NCI-H2227 (cell line): ENCODE measurements around the gene ATRAID.

Experiments
- DNase-seq: peaks from one replicate; lab custom pipeline; 2025; ENCODE audit not compliant: unreplicated experiment; lab: John Stamatoyannopoulos, UW

The ATRAID gene

GRCh38 chr2:27219091-27219490 lies 7.2 kb downstream of the ATRAID start:
- DNase-seq: no peak

GRCh38 chr2:27220091-27220490 lies 8.2 kb downstream of the ATRAID start:
- no peak for DNase-seq

GRCh38 chr2:27221166-27221565 lies 9.3 kb downstream of the ATRAID start:
- no peak for DNase-seq

- no peak for DNase-seq
These were observed 10.6 kb downstream of the ATRAID start for GRCh38 chr2:27222407-27222806.

- DNase-seq: no peak
These were observed 11.6 kb downstream of the ATRAID start for GRCh38 chr2:27223416-27223815.

- DNase-seq: no peak
These were observed 13.7 kb downstream of the ATRAID start for GRCh38 chr2:27225526-27225925.

GRCh38 chr2:27227501-27227900 lies 15.7 kb downstream of the ATRAID start:
- no peak for DNase-seq

GRCh38 chr2:27231921-27232320 lies 20.1 kb downstream of the ATRAID start:
- no peak for DNase-seq

- no peak for DNase-seq
These were observed 21.5 kb downstream of the ATRAID start for GRCh38 chr2:27233341-27233740.

GRCh38 chr2:27236136-27236535 lies 24.3 kb downstream of the ATRAID start:
- no peak for DNase-seq

- DNase-seq: no peak
These were observed 24.8 kb downstream of the ATRAID start for GRCh38 chr2:27236626-27237025.

GRCh38 chr2:27237341-27237945 lies 25.6 kb downstream of the ATRAID start:
- DNase-seq: no peak

GRCh38 chr2:27238976-27239375 lies 27.1 kb downstream of the ATRAID start:
- no peak for DNase-seq

- no peak for DNase-seq
These were observed 28.6 kb downstream of the ATRAID start for GRCh38 chr2:27240406-27240805.

- DNase-seq: no peak
These were observed 30.1 kb downstream of the ATRAID start for GRCh38 chr2:27241761-27242613.

GRCh38 chr2:27242614-27242951 lies 30.7 kb downstream of the ATRAID start:
- DNase-seq: no peak

- no peak for DNase-seq
These were observed 31.7 kb downstream of the ATRAID start for GRCh38 chr2:27243391-27244130.

- DNase-seq: no peak
These were observed 33.3 kb downstream of the ATRAID start for GRCh38 chr2:27245116-27245515.

GRCh38 chr2:27245626-27246025 lies 33.8 kb downstream of the ATRAID start:
- DNase-seq: no peak

- no peak for DNase-seq
These were observed 36.1 kb downstream of the ATRAID start for GRCh38 chr2:27247893-27248292.

- no peak for DNase-seq
These were observed 37.5 kb downstream of the ATRAID start for GRCh38 chr2:27249159-27249890.
